Activated CD4-positive, alpha-beta T cell treated with anti-CD3 and anti-CD28 coated beads, Interleukin-2, amount 10 ng/mL, durations not matched to agents 24 days and 14 days (primary cell): ENCODE measurements around the gene ADORA2A. TPM values are rescaled to one million over a fixed set of nuclear protein-coding genes. Genes with fewer than 3 reads are reported as not detected.

Source experiments
- DNase-seq: peaks from one replicate; pipeline ENCODE4 v3.0.0; 2022
- H3K27ac Mint-ChIP-seq: one replicate; pipeline ENCODE4 v1.8.0; 2022; ENCODE audit warnings: mild to moderate bottlenecking, mixed read lengths
- H3K27me3 Mint-ChIP-seq: one replicate; pipeline ENCODE4 v1.8.0; 2022; ENCODE audit warnings: mixed read lengths
- H3K36me3 Mint-ChIP-seq: one replicate; pipeline ENCODE4 v1.8.0; 2022; ENCODE audit warnings: low read depth, mild to moderate bottlenecking, mixed read lengths
- H3K4me1 Mint-ChIP-seq: one replicate; pipeline ENCODE4 v1.8.0; 2021; ENCODE audit warnings: mixed read lengths
- H3K4me3 Mint-ChIP-seq: one replicate; pipeline ENCODE4 v1.8.0; 2022; ENCODE audit warnings: mild to moderate bottlenecking, moderate library complexity, mixed read lengths
- H3K9me3 Mint-ChIP-seq: one replicate; pipeline ENCODE4 v1.8.0; 2021; ENCODE audit warnings: mixed read lengths
- intact Hi-C: fragments of 100-400 bp; cut with micrococcal nuclease; formaldehyde crosslinking; loops from one replicate; pipeline ENCODE4 v1.15.1; 2023
- total RNA-seq: library from RNA; stranded (reverse); gene quantifications from 2 replicates; pipeline ENCODE4 v1.2.3, GENCODE V29; 2022

Gene ADORA2A
- total RNA-seq, 1 donor from 2014 or later: 36.2 TPM

DNA sequence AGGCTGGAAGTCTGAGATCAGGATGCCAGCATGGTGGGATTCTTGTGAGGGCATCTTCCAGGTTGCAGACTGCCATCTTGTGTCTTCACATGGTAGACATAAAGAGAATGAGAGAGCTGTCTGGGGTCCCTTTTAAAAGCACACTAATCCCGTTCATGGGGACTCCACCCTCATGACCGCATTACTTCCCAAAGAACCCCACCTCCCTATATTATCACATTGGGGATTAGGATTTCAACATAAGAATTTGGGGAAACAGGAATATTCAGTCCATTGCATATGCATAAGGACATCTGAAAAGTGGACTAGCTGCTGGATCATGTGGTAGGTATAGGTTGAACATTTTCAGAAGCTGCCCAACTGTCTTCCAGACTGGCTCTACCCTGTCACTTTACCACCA lies 33.1 kb upstream of the ADORA2A start:
- DNase-seq: no peak
- Mint-ChIP-seq H3K36me3 (peaks cover 32% of the 10 kb centered on the region), H3K27me3 (no peaks in the 10 kb centered on the region), H3K9me3 (no peaks in the 10 kb centered on the region), H3K27ac (no peak overlapping the region), H3K4me3 (no peak overlapping the region), H3K4me1 (peaks cover 36% of the 10 kb centered on the region)
- intact Hi-C loops: no loop called here

DNA sequence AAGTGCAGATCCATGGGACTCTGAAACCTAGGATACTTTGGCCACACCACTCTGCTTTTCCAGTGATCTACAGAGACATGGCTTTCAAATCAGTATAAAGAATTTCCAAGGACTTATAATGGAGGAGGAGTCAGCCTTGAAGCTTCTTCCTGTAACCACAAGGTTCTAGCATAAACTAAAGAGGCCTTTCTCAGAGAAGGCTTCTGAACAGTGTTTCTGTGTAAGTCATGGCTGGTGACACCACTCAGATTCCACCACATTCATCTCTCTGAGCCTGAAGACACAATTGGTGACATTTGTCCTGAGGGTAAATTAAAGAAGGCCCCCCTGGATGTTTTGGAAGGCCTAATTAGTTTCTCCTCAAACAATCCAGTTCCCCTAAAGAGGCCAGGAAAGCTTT lies 29.0 kb upstream of the ADORA2A start:
- intact Hi-C loops: no loop called here
- no peaks in the 10 kb centered on the region for H3K9me3 Mint-ChIP-seq

GRCh38 chr22:24400034-24400725 lies 27.2 kb upstream of the ADORA2A start:
- Mint-ChIP-seq H3K9me3 (no peaks in the 10 kb centered on the region), H3K4me1 (peaks cover 42% of the 10 kb centered on the region), H3K27ac (peak overlapping the region; percentile 84), H3K36me3 (peaks cover 45% of the 10 kb centered on the region), H3K27me3 (no peaks in the 10 kb centered on the region), H3K4me3 (peak overlapping the region; percentile 54)
- intact Hi-C loops: loop anchor here (2.0 to 5.0 kb wide), 2 partner anchors 35 to 73 kb away; no protein-coding TSS in a partner anchor
- no peak for DNase-seq

More for the DNA sequence above, 29.0 kb upstream of the ADORA2A start:
- peak; percentile 56 for DNase-seq
- Mint-ChIP-seq H3K36me3 (peaks cover 40% of the 10 kb centered on the region), H3K27ac (peak overlapping the region; percentile 74), H3K27me3 (no peaks in the 10 kb centered on the region), H3K4me1 (peaks cover 44% of the 10 kb centered on the region), H3K4me3 (no peak overlapping the region)

- intact Hi-C loops: loop anchor here (2.0 to 5.0 kb wide), 2 partner anchors 34 to 74 kb away; no protein-coding TSS in a partner anchor
- Mint-ChIP-seq H3K4me3 (peak overlapping the region; percentile 54), H3K36me3 (peaks cover 41% of the 10 kb centered on the region), H3K9me3 (no peaks in the 10 kb centered on the region), H3K27ac (peak overlapping the region; percentile 84), H3K4me1 (peaks cover 41% of the 10 kb centered on the region), H3K27me3 (no peaks in the 10 kb centered on the region)
- peak; percentile 61 for DNase-seq
Measured at GRCh38 chr22:24400726-24401596, 26.4 kb upstream of the ADORA2A start.

DNA sequence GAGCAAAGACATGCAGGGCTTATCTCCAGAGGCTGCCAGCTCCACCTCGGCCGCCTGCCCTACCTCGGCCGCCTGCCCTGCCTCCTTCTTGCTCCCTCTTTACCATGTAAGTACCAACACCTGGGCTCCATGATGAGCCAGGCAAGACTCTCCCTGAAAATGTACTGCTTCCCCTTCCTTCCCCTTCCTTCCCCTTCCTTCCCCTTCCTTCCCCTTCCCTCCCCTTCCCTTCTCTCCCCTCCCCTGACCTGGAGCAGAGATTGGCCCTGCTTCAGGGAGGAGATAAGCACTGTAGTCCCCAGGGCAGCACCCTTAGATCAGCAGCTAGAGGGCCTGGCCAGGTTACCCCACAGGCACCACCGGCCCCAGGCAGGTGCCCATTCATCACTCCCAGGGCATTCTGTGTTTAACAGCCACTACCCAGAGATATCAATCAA lies 25.4 kb upstream of the ADORA2A start:
- Mint-ChIP-seq H3K4me1 (peaks cover 46% of the 10 kb centered on the region), H3K27me3 (no peaks in the 10 kb centered on the region), H3K4me3 (no peak overlapping the region), H3K9me3 (no peaks in the 10 kb centered on the region), H3K27ac (peak overlapping the region; percentile 84), H3K36me3 (peaks cover 37% of the 10 kb centered on the region)
- no peak for DNase-seq
- intact Hi-C loops: loop anchor here (2.0 to 5.0 kb wide), 2 partner anchors 33 to 75 kb away; no protein-coding TSS in a partner anchor

DNA sequence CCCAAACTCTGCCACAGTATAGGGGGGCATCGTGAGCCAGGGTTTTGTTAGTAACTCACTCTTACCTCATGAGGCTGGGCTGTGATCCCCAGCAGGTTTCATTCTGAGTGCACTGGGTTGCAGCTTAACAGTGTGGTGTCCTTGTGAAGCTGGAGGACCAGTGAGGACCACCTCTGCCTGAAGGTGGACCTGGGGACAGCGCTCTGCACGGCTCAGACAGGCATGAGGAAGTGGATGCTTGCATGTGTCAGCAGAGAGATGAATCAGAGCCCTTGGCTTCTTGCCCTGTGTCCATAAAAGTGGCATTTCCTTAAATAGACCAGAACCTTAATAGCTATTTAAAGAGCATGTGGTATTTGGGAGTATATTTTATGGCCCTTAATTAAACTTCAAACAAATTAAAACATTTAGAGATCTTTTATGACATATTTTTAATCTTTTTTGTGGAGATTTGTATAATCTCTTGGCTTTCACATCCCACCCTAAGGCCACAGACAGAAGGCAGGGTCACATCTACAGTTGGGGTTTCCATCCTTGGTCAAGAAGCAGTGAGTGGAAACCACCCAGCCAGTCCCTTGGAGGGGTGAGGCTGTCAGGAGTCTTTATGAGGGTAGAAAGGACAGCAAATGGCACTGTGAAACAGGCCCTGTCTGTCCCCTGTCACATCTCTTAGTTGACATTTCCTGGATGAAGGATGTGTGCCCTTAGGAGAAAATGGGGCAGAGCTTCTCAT lies 24.8 kb upstream of the ADORA2A start:
- peaks cover 38% of the 10 kb centered on the region for H3K36me3 Mint-ChIP-seq
- H3K4me1 Mint-ChIP-seq: peaks cover 52% of the 10 kb centered on the region
- H3K9me3 Mint-ChIP-seq: no peaks in the 10 kb centered on the region
- peak overlapping the region; percentile 14 for H3K4me3 Mint-ChIP-seq
- H3K27me3 Mint-ChIP-seq: no peaks in the 10 kb centered on the region
- intact Hi-C loops: loop anchor here (5.0 kb wide), 1 partner anchor 75 kb away; no protein-coding TSS in a partner anchor
- DNase-seq: peak; percentile 56
- H3K27ac Mint-ChIP-seq: peak overlapping the region; percentile 73

- Mint-ChIP-seq H3K36me3 (peaks cover 33% of the 10 kb centered on the region), H3K4me3 (no peak overlapping the region), H3K9me3 (no peaks in the 10 kb centered on the region), H3K27ac (no peak overlapping the region), H3K27me3 (no peaks in the 10 kb centered on the region), H3K4me1 (peaks cover 51% of the 10 kb centered on the region)
- no peak for DNase-seq
- intact Hi-C loops: loop anchor here (5.0 kb wide), 1 partner anchor 76 kb away; no protein-coding TSS in a partner anchor
Measured at GRCh38 chr22:24403346-24403745, 24.1 kb upstream of the ADORA2A start.

GRCh38 chr22:24404561-24405275 lies 22.7 kb upstream of the ADORA2A start:
- Mint-ChIP-seq H3K27ac (no peak overlapping the region), H3K4me1 (peaks cover 50% of the 10 kb centered on the region), H3K27me3 (no peaks in the 10 kb centered on the region), H3K9me3 (no peaks in the 10 kb centered on the region), H3K36me3 (peaks cover 28% of the 10 kb centered on the region), H3K4me3 (no peak overlapping the region)
- DNase-seq: no peak
- intact Hi-C loops: loop anchor here (5.0 kb wide), 1 partner anchor 77 kb away; no protein-coding TSS in a partner anchor

DNA sequence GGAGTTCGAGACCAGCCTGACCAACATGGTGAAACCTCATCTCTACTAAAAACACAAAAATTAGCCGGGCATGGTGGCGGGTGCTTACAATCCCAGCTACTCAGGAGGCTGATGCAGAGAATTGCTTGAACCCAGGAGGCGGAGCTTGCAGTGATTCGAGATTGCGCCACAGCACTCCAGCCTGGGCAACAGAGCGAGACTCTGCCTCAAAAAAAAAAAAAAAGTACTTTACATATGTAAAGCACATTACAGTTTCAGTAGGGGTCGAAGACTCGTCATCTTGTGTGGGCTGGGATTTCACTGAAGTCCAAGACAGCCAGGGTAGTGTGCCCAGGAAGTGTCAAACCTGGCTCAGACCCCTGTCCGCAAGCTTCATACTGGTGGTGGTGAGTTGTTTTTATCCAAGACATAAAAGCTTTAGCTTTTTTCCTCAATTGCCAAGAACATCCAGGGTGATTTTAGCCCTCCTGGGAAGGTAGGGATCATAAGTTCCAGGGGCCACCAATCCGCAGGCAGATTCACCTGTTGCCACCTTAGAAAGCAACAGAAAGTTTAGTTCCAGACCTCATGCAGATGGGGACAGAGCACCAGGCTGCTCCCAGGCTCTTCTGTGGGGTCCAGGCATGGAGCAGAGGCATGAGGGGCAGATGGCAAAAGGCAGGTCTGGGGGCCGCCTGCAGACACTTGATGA lies 21.6 kb upstream of the ADORA2A start:
- Mint-ChIP-seq H3K4me1 (peaks cover 49% of the 10 kb centered on the region), H3K9me3 (no peaks in the 10 kb centered on the region), H3K4me3 (no peak overlapping the region), H3K27ac (no peak overlapping the region), H3K36me3 (peaks cover 23% of the 10 kb centered on the region), H3K27me3 (no peaks in the 10 kb centered on the region)
- DNase-seq: no peak
- intact Hi-C loops: no loop called here

GRCh38 chr22:24406322-24407277 lies 20.8 kb upstream of the ADORA2A start:
- Mint-ChIP-seq H3K4me1 (peaks cover 42% of the 10 kb centered on the region), H3K27ac (peak overlapping the region; percentile 78), H3K4me3 (peak overlapping the region; percentile 40), H3K36me3 (peaks cover 15% of the 10 kb centered on the region), H3K9me3 (no peaks in the 10 kb centered on the region), H3K27me3 (no peaks in the 10 kb centered on the region)
- intact Hi-C loops: no loop called here
- peak; percentile 55 for DNase-seq

GRCh38 chr22:24407278-24407665 lies 20.1 kb upstream of the ADORA2A start:
- Mint-ChIP-seq H3K4me1 (peaks cover 38% of the 10 kb centered on the region), H3K9me3 (no peaks in the 10 kb centered on the region), H3K4me3 (peak overlapping the region; percentile 40), H3K27ac (peak overlapping the region; percentile 78), H3K36me3 (peaks cover 12% of the 10 kb centered on the region), H3K27me3 (no peaks in the 10 kb centered on the region)
- peak; percentile 61 for DNase-seq
- intact Hi-C loops: no loop called here

GRCh38 chr22:24407884-24408283 lies 19.5 kb upstream of the ADORA2A start:
- Mint-ChIP-seq H3K4me1 (peaks cover 32% of the 10 kb centered on the region), H3K27me3 (no peaks in the 10 kb centered on the region), H3K27ac (peak overlapping the region; percentile 78), H3K36me3 (peaks cover 10% of the 10 kb centered on the region), H3K9me3 (no peaks in the 10 kb centered on the region), H3K4me3 (no peak overlapping the region)
- intact Hi-C loops: no loop called here
- peak; percentile 54 for DNase-seq
